Right atrium auricular region (tissue), 2 donors: ENCODE results near the gene ICAM1. TPM values are rescaled to one million over a fixed set of nuclear protein-coding genes. Genes with fewer than 3 reads are reported as not detected.

Source experiments
- DNase-seq: peaks from one replicate; pipeline ENCODE4 v3.0.0-alpha.2; 2019; ENCODE audit warnings: low spot score
- H3K27ac ChIP-seq, 2 donors: fragments of 200-600 bp; sonication (generic); 1 replicate in 1 of 2; 2 replicates in 1 of 2; pipeline ENCODE4 v1.5.1; 2016 to 2019
- H3K27me3 ChIP-seq, 2 donors: fragments of 200-600 bp; sonication (generic); one replicate each; pipeline versions ENCODE4 v1.5.1 to v1.6.0; 2017 to 2019
- H3K36me3 ChIP-seq: fragments of 200-600 bp; sonication (generic); one replicate; pipeline ENCODE4 v1.5.1; 2016
- H3K4me1 ChIP-seq, 2 donors: fragments of 200-600 bp; sonication (generic); one replicate each; pipeline versions ENCODE4 v1.5.1 to v1.6.0; 2017 to 2019
- H3K4me3 ChIP-seq, 2 donors: fragments of 200-600 bp; sonication (generic); 1 replicate in 1 of 2; 2 replicates in 1 of 2; pipeline ENCODE4 v1.5.1; 2017 to 2019; ENCODE audit warnings: mild to moderate bottlenecking in 1 of 2, moderate library complexity in 1 of 2
- H3K9me3 ChIP-seq, 2 donors: fragments of 200-600 bp; sonication (generic); one replicate each; pipeline ENCODE4 v1.5.1; 2019
- total RNA-seq, 2 donors: library from RNA; depleted of rRNA; stranded (reverse); fragments of >200 nt; gene quantifications; one replicate each; pipeline ENCODE4 v1.1.0, GENCODE V29; 2016
- TF ChIP-seq, protein P1 (sequence below), 2 donors: fragments of 200-600 bp; sonication (generic); IDR thresholded peaks; one replicate each; pipeline ENCODE4 v1.5.1; 2019; ENCODE audit warnings: antibody characterized with exemption in 2 of 2

The ICAM1 gene
- total RNA-seq, 2 donors from 2014 or later: 15.2 to 24.4 TPM

DNA sequence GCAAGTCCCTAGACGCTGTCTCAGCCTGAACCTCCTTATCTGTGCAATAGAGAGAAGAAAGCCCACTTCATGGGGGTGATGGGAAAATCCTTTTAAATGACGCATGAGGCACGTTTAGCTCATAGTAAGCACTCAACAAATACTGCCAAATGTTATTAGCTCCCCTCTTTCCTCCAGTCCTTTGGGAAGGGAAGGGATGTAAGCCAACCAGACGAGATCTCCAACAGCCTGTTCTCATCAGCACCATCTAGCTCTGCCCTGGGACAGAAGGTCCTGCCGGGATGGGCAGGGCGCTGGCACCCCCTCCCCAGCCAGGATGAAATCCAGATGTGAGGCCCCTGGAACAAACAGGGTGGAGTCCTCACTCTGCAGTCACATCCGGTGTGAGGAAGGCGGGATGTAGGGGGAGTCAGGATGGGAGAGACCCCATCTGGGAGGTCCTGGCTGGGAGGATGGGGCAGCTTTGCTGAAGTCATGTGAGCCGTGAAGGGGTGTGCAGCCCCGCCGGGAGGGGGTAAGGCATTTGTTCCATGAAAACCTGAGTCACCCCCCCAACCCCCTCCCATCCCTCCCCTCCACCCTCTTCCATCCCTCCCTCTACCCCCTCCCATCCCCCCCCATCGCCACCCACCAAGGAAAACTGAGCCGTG, 44.4 kb upstream of the ICAM1 start:
- H3K27ac ChIP-seq: peak overlapping the region; percentile 72 to 90

DNA sequence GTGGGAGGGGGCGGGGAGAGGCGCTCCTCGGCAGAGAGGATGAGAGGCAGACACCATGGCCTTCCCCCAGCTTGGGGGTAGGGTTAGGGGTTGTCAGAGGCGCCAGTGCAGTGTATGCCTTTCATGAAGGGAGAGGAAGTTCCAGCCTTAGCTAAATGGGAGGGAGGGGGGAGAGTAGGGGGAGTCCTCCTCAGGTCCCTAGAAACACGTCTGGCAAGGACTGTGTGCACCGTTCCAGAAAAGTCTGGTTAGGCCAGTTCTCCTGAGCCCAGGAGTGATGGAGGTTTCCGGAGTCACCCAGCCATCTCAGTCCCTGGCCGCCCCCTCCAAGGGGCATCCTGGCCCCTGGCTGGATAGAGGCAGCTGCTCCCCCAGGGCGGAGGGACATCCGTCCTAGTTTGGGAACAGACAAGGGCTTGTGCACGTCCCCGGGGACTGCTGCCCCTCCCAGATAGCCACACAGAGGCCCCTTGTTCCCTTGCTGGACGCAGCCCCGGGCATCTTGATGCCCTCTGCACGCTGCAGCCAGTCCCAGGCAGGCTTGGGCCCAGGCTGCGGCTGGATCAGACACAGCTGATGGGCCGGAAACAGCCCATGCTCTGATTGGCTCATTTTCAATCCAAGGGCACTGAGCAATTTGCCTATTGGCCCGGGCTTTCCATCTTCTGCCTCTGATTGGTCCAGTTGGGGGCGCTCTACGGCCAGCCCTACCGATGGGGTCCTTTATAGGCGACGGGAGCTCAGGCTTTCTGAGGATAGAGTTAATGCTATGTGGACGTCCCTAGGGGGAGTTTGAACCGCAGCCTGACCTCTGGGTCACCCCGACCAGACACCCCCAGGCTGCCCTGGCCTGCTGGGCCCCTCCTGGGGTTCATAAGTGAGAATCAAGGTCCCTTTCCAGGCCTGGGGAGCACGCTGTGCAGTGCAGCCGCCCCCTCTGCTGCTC, 43.6 kb upstream of the ICAM1 start:
- H3K36me3 ChIP-seq: peaks cover 11% of the 10 kb centered on the region
- TF ChIP-seq, protein P1, sequence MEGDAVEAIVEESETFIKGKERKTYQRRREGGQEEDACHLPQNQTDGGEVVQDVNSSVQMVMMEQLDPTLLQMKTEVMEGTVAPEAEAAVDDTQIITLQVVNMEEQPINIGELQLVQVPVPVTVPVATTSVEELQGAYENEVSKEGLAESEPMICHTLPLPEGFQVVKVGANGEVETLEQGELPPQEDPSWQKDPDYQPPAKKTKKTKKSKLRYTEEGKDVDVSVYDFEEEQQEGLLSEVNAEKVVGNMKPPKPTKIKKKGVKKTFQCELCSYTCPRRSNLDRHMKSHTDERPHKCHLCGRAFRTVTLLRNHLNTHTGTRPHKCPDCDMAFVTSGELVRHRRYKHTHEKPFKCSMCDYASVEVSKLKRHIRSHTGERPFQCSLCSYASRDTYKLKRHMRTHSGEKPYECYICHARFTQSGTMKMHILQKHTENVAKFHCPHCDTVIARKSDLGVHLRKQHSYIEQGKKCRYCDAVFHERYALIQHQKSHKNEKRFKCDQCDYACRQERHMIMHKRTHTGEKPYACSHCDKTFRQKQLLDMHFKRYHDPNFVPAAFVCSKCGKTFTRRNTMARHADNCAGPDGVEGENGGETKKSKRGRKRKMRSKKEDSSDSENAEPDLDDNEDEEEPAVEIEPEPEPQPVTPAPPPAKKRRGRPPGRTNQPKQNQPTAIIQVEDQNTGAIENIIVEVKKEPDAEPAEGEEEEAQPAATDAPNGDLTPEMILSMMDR (IDR thresholded peaks at IDR 0.05): no peak
- H3K9me3 ChIP-seq: no peaks in the 10 kb centered on the region
- peak; percentile 73 for DNase-seq
- H3K27ac ChIP-seq: peak overlapping the region; percentile 72 to 90
- peak overlapping the region in 1 of 2 donors; percentile 8 for H3K4me3 ChIP-seq
- H3K4me1 ChIP-seq: peaks cover 0 to 50% of the 10 kb centered on the region in 2 donors
- H3K27me3 ChIP-seq: no peaks in the 10 kb centered on the region

More for the DNA sequence above, 44.4 kb upstream of the ICAM1 start:
- TF ChIP-seq, protein P1 (IDR thresholded peaks at IDR 0.05): no peak
- Histone ChIP-seq H3K27me3 (no peaks in the 10 kb centered on the region), H3K36me3 (peaks cover 11% of the 10 kb centered on the region), H3K4me1 (peaks cover 0 to 48% of the 10 kb centered on the region in 2 donors), H3K9me3 (no peaks in the 10 kb centered on the region), H3K4me3 (peak overlapping the region in 1 of 2 donors; percentile 8)
- DNase-seq: peak; percentile 94

DNA sequence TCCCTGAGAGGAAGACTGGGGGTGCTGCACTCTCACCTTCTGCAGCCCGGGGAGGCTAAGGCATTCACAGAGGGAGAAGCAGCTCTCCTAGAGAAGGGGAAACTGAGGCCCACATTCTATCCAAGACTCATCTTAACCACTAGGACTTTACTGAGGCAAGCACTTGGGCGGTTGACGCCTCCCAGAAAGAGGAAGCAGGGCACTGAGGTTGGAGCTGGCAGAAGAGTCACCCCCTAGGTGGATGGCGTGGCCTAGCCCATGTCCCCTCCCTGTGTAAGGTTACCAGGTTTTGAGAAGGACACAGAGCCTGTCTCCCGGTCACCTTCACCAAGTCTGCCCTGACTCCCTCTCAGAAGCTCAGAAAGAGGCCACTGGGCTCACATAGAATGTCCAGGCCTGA, 42.5 kb upstream of the ICAM1 start:
- DNase-seq: no peak
- peaks cover 0 to 50% of the 10 kb centered on the region in 2 donors for H3K4me1 ChIP-seq
- TF ChIP-seq, protein P1 (IDR thresholded peaks at IDR 0.05): no peak
- H3K9me3 ChIP-seq: no peaks in the 10 kb centered on the region
- H3K4me3 ChIP-seq: no peak overlapping the region
- peaks cover 11% of the 10 kb centered on the region for H3K36me3 ChIP-seq
- H3K27me3 ChIP-seq: no peaks in the 10 kb centered on the region
- peak overlapping the region; percentile 56 to 83 for H3K27ac ChIP-seq

DNA sequence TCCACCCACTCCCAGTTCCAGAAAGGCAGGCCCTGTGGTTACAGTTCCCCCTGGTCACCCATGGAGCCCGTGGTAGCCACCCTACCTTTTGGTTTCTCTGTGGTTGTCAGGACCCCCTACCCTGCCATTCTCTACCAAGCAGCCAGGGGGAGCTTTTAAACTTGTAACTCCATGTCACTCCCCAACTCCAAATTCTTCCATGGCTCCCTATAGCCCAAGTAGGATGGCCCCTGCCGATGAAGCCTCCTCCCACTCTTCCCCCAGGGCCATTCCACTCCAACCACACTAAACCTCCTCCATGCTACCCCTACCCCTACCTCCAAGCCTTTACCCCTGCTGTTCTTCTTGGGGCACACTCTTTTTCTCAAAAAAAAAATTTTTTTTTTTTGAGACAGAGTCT, 42.0 kb upstream of the ICAM1 start:
- Histone ChIP-seq H3K4me1 (peaks cover 0 to 50% of the 10 kb centered on the region in 2 donors), H3K9me3 (no peaks in the 10 kb centered on the region), H3K27me3 (no peaks in the 10 kb centered on the region), H3K27ac (peak overlapping the region; percentile 56 to 83), H3K4me3 (no peak overlapping the region), H3K36me3 (peaks cover 7% of the 10 kb centered on the region)
- DNase-seq: no peak
- TF ChIP-seq, protein P1 (IDR thresholded peaks at IDR 0.05): peak; percentile 42 to 69

DNA sequence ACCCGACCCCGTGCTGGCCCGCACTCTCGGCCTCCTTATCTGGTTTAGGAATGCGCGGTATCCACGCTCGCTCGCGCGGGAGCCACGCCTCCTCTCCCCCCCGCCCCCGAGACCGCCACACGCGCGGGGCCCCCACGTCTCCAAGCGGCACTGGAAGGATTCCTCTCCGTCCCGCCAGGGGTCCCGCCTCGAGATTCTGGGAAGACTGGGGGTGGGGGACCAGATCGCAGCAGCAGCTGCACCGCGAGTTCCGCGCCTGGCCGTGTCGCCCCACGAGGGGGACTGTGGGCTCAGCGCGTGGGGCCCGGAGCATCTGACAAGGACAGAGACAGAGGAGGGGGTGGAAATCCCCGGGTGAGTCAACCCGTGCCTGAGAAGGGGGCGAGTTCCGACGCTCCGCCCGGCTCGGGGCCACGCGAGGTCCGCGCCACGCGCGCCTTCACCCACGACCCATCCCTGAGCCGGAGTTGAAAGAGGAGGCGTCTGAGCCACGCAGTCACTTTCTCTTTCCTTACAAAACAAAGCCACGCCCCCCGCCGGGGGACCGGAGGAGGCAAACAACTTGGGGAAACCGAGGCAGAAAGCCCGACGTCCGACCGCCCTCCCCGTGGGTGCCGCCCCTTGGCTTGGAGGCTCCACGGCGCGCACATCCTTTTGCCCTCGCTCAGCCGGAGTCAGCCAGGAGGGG, 40.6 kb upstream of the ICAM1 start:
- Histone ChIP-seq H3K4me1 (peaks cover 0 to 50% of the 10 kb centered on the region in 2 donors), H3K27me3 (no peaks in the 10 kb centered on the region), H3K27ac (peak overlapping the region; percentile 83 to 87), H3K36me3 (no peaks in the 10 kb centered on the region), H3K4me3 (peak overlapping the region; percentile 65 to 68), H3K9me3 (no peaks in the 10 kb centered on the region)
- TF ChIP-seq, protein P1 (IDR thresholded peaks at IDR 0.05): no peak
- DNase-seq: no peak
